ENCODE measurements around the gene RFX7.

Gene RFX7

GRCh38 chr15:56045068-56045748 lies 198.5 kb downstream of the RFX7 start:
- DNase-seq (ENCODE audit: low spot score) = no peak

- no peak for DNase-seq (ENCODE audit: low spot score)
Observed at GRCh38 chr15:56042982-56043980, 200.4 kb downstream of the RFX7 start.

GRCh38 chr15:56042498-56042897 lies 201.2 kb downstream of the RFX7 start:
- no peak for DNase-seq (ENCODE audit: low spot score)

GRCh38 chr15:56042031-56042430 lies 201.6 kb downstream of the RFX7 start:
- no peak for DNase-seq (ENCODE audit: low spot score)

GRCh38 chr15:56040081-56041035 lies 203.3 kb downstream of the RFX7 start:
- DNase-seq (ENCODE audit: low spot score) = no peak

- no peak for DNase-seq (ENCODE audit: low spot score)
Observed at GRCh38 chr15:56038707-56039106, 205.0 kb downstream of the RFX7 start.

- DNase-seq (ENCODE audit: low spot score) = no peak
Observed at GRCh38 chr15:56038015-56038414, 205.7 kb downstream of the RFX7 start.
